Chondrocyte (in vitro differentiated cells): ENCODE data around the gene SPATA31C1. TPM values are rescaled to one million over a fixed set of nuclear protein-coding genes. Genes with fewer than 3 reads are reported as not detected.

ENCODE experiments used
- DNase-seq: peaks from one replicate; pipeline ENCODE4 v3.0.0; 2021; ENCODE audit warnings: mixed read lengths, low spot score
- H3K27ac Mint-ChIP-seq: one replicate; pipeline ENCODE4 v1.8.0; 2021; ENCODE audit warnings: mild to moderate bottlenecking, moderate library complexity, mixed read lengths; ENCODE audit not compliant: unreplicated experiment
- H3K27me3 Mint-ChIP-seq: 2 replicates; pipeline ENCODE4 v1.8.0; 2021; ENCODE audit warnings: low read depth, mixed read lengths
- H3K36me3 Mint-ChIP-seq: 2 replicates; pipeline ENCODE4 v1.8.0; 2021; ENCODE audit warnings: low read depth, mixed read lengths
- H3K4me1 Mint-ChIP-seq: 2 replicates; pipeline ENCODE4 v1.8.0; 2021; ENCODE audit warnings: low read depth, mild to moderate bottlenecking, mixed read lengths
- H3K4me3 Mint-ChIP-seq: one replicate; pipeline ENCODE4 v1.8.0; 2021; ENCODE audit warnings: mild to moderate bottlenecking, moderate library complexity, mixed read lengths; ENCODE audit not compliant: unreplicated experiment
- H3K9me3 Mint-ChIP-seq: 2 replicates; pipeline ENCODE4 v1.8.0; 2021; ENCODE audit warnings: low read depth, mixed read lengths
- CTCF ChIP-seq: fragments of 200-600 bp; sonication (generic); IDR thresholded peaks from 2 replicates; pipeline ENCODE4 v1.5.0; 2021; ENCODE audit warnings: antibody characterized with exemption, mild to moderate bottlenecking, moderate library complexity
- total RNA-seq: library from RNA; stranded (reverse); gene quantifications from 3 replicates; pipeline ENCODE4 v1.2.1, GENCODE V29; 2021

Gene SPATA31C1
- total RNA-seq, 1 donor from 2014 or later: not detected

GRCh38 chr9:87878989-87879511 lies 38.7 kb upstream of the SPATA31C1 start:
- H3K27ac Mint-ChIP-seq: no peak overlapping the region
- peaks cover 17% of the 10 kb centered on the region for H3K4me1 Mint-ChIP-seq
- H3K36me3 Mint-ChIP-seq: peaks cover 1% of the 10 kb centered on the region
- peaks cover 7% of the 10 kb centered on the region for H3K9me3 Mint-ChIP-seq
- H3K27me3 Mint-ChIP-seq: no peaks in the 10 kb centered on the region
- DNase-seq: no peak
- TF ChIP-seq CTCF: no peak
- no peak overlapping the region for H3K4me3 Mint-ChIP-seq

- Mint-ChIP-seq H3K4me1 (peaks cover 14% of the 10 kb centered on the region), H3K4me3 (no peak overlapping the region), H3K9me3 (peaks cover 7% of the 10 kb centered on the region), H3K27me3 (no peaks in the 10 kb centered on the region), H3K27ac (no peak overlapping the region), H3K36me3 (peaks cover 1% of the 10 kb centered on the region)
- no peak for DNase-seq
- TF ChIP-seq CTCF: no peak
These were observed 37.6 kb upstream of the SPATA31C1 start for GRCh38 chr9:87880116-87880515.

GRCh38 chr9:87880683-87881082 lies 37.1 kb upstream of the SPATA31C1 start:
- peak; percentile 30 for DNase-seq
- Mint-ChIP-seq H3K4me3 (no peak overlapping the region), H3K27ac (no peak overlapping the region), H3K36me3 (peaks cover 1% of the 10 kb centered on the region), H3K4me1 (peaks cover 14% of the 10 kb centered on the region), H3K27me3 (no peaks in the 10 kb centered on the region), H3K9me3 (peaks cover 7% of the 10 kb centered on the region)
- TF ChIP-seq CTCF: no peak

- peaks cover 7% of the 10 kb centered on the region for H3K9me3 Mint-ChIP-seq
- no peaks in the 10 kb centered on the region for H3K27me3 Mint-ChIP-seq
- no peak within 1 kb of the TSS for H3K27ac Mint-ChIP-seq
- H3K4me3 Mint-ChIP-seq: no peak within 1 kb of the TSS
- H3K4me1 Mint-ChIP-seq: peaks cover 14% of the 10 kb centered on the region
- no peak for TF ChIP-seq CTCF
- H3K36me3 Mint-ChIP-seq: no peaks in the 10 kb centered on the region
- DNase-seq: no peak
These were observed 35.1 kb upstream of the SPATA31C1 start, which contains the start of gene SPATA31E1 for GRCh38 chr9:87882627-87883026. Gene SPATA31E1, plus strand, starts transcription at chr9:87882877. Its CDS starts 15 bp downstream, at chr9:87882892.

GRCh38 chr9:87883274-87883673 lies 34.5 kb upstream of the SPATA31C1 start:
- no peak for DNase-seq
- H3K36me3 Mint-ChIP-seq: no peaks in the 10 kb centered on the region
- peaks cover 3% of the 10 kb centered on the region for H3K9me3 Mint-ChIP-seq
- H3K4me1 Mint-ChIP-seq: peaks cover 14% of the 10 kb centered on the region
- TF ChIP-seq CTCF: no peak
- H3K27me3 Mint-ChIP-seq: peaks cover 2% of the 10 kb centered on the region
- no peak overlapping the region for H3K4me3 Mint-ChIP-seq
- H3K27ac Mint-ChIP-seq: no peak overlapping the region
